Vagina (tissue), 2 donors: ENCODE results near the gene CCNG2. TPM values are rescaled to one million over a fixed set of nuclear protein-coding genes. Genes with fewer than 3 reads are reported as not detected.

ENCODE experiments used
- DNase-seq, 2 donors: peaks; one replicate each; pipeline ENCODE4 v3.0.0-alpha.2; 2017; ENCODE audit errors: extremely low spot score in 2 of 2
- H3K27ac ChIP-seq: fragments of 200-600 bp; sonication (generic); one replicate; pipeline ENCODE4 v1.5.1; 2019
- H3K27me3 ChIP-seq: fragments of 200-600 bp; sonication (generic); one replicate; pipeline ENCODE4 v1.5.1; 2019
- H3K36me3 ChIP-seq, 2 donors: fragments of 200-600 bp; sonication (generic); one replicate each; pipeline ENCODE4 v1.5.1; 2017 to 2019
- H3K4me1 ChIP-seq: fragments of 200-600 bp; sonication (generic); one replicate; pipeline ENCODE4 v1.5.1; 2019
- H3K4me3 ChIP-seq, 2 donors: fragments of 200-600 bp; sonication (generic); 1 replicate in 1 of 2; 2 replicates in 1 of 2; pipeline ENCODE4 v1.5.1; 2016 to 2019
- H3K9me3 ChIP-seq: fragments of 200-600 bp; sonication (generic); one replicate; pipeline ENCODE4 v1.5.1; 2019
- POLR2A ChIP-seq, 2 donors: fragments of 450-650 bp; IDR thresholded peaks; one replicate each; pipeline ENCODE4 v1.6.1; 2017; ENCODE audit warnings: antibody characterized with exemption in 2 of 2, mild to moderate bottlenecking in 2 of 2, moderate library complexity in 2 of 2
- POLR2AphosphoS5 ChIP-seq, 2 donors: sonication (generic); formaldehyde crosslinking; IDR thresholded peaks; one replicate each; pipeline ENCODE4 v1.9.0; 2017; ENCODE audit warnings: antibody characterized with exemption in 2 of 2, mild to moderate bottlenecking in 2 of 2, low read depth in 1 of 2; ENCODE audit not compliant: insufficient read depth in 1 of 2
- intact Hi-C: fragments of 100-400 bp; cut with DNase I; formaldehyde crosslinking; loops from one replicate; pipeline ENCODE4 v1.15.1; 2023
- small RNA-seq: library from RNA; depleted of rRNA; stranded (forward); fragments of <200 nt; gene quantifications from one replicate; pipeline ENCODE3, GENCODE V24; 2016
- total RNA-seq: library from RNA; depleted of rRNA; stranded (reverse); fragments of >200 nt; gene quantifications from one replicate; pipeline ENCODE4 v1.2.3, GENCODE V29; 2016
- TF ChIP-seq, protein P1 (sequence below), 3 experiments: fragments of 450-650 bp in 2 of 3; fragments of 200-600 bp in 1 of 3; sonication (generic) in 1 of 3; IDR thresholded peaks; one replicate each; pipeline ENCODE4 v1.5.1; 2017 to 2019; ENCODE audit warnings: antibody characterized with exemption in 3 of 3, mild to moderate bottlenecking in 2 of 3, moderate library complexity in 2 of 3

Gene CCNG2
- total RNA-seq, 1 donor from 2014 or later, result 31.4 TPM

DNA sequence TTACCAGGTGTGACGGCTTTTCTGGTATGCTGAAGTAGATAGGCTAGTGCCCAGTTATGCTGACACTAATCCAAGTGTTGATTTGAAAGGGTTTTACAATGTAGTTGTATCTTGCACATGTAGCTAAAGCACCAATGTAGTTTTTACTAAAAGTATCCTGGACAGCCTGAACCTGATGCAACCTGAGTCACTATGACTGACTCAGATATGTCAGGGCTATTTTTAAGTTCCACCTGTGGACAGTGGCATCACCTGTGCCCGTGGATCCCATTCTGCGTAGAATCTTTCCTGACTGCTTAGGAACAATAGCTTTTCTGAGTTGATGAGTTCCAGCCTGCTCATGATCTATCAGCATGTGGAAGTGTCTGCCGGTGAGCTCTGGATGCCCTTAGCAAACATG, 58.1 kb downstream of the CCNG2 start:
- Histone ChIP-seq H3K27ac (no peak overlapping the region), H3K9me3 (no peaks in the 10 kb centered on the region), H3K4me3 (no peak overlapping the region), H3K4me1 (no peaks in the 10 kb centered on the region), H3K36me3 (no peaks in the 10 kb centered on the region), H3K27me3 (no peaks in the 10 kb centered on the region)
- no peak for DNase-seq
- no peak for TF ChIP-seq POLR2AphosphoS5 (IDR thresholded peaks at IDR 0.05; ENCODE audit: insufficient read depth in 1 of 2, low read depth in 1 of 2)
- TF ChIP-seq, protein P1, sequence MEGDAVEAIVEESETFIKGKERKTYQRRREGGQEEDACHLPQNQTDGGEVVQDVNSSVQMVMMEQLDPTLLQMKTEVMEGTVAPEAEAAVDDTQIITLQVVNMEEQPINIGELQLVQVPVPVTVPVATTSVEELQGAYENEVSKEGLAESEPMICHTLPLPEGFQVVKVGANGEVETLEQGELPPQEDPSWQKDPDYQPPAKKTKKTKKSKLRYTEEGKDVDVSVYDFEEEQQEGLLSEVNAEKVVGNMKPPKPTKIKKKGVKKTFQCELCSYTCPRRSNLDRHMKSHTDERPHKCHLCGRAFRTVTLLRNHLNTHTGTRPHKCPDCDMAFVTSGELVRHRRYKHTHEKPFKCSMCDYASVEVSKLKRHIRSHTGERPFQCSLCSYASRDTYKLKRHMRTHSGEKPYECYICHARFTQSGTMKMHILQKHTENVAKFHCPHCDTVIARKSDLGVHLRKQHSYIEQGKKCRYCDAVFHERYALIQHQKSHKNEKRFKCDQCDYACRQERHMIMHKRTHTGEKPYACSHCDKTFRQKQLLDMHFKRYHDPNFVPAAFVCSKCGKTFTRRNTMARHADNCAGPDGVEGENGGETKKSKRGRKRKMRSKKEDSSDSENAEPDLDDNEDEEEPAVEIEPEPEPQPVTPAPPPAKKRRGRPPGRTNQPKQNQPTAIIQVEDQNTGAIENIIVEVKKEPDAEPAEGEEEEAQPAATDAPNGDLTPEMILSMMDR (IDR thresholded peaks at IDR 0.05), result no peak
- intact Hi-C loops, result no loop called here

DNA sequence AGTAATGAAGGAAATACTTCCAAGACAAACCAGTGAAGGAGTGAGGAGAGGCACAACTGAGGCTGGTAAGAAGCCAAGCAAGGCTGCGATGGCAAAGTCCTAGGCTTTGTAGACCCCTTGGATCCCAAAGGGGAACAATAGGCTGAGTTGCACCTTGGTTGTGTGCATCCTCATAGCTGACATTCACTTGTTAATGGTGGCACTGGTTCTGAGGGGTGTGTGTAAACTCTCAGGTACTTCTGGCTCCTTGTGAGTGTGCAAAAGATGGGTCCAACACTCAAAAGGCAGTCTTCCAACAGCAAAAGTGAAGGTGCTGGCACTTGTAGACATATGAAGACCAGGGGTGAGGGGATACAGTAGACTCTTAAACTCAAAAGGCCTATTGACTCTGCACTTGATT, 60.5 kb downstream of the CCNG2 start:
- H3K36me3 ChIP-seq, result no peaks in the 10 kb centered on the region
- H3K27ac ChIP-seq, result no peak overlapping the region
- H3K9me3 ChIP-seq, result no peaks in the 10 kb centered on the region
- no peak for TF ChIP-seq POLR2AphosphoS5 (IDR thresholded peaks at IDR 0.05; ENCODE audit: insufficient read depth in 1 of 2, low read depth in 1 of 2)
- TF ChIP-seq, protein P1 (IDR thresholded peaks at IDR 0.05), result no peak
- no peak for TF ChIP-seq POLR2A (IDR thresholded peaks at IDR 0.05)
- no peaks in the 10 kb centered on the region for H3K4me1 ChIP-seq
- no peak for DNase-seq
- no peak overlapping the region for H3K4me3 ChIP-seq
- H3K27me3 ChIP-seq, result no peaks in the 10 kb centered on the region
- intact Hi-C loops, result no loop called here

DNA sequence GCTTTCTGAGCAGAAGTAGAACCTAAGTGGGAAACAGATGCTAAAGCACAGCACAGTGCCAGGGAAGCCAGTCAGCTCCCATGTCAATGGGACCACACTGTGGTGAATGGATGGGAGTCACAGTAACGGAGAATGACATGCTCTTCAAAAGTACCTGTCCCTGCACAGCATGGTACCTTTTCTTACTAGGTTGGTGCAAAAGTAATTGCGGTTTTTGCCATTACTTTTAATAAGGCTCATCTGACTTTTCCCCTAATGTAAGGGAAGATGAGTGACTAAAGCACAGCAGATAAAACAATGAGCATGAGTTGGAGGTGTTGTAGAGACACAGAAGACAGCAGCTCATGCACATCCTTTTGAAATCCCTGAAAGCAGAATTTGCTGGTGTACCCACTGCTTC, 62.3 kb downstream of the CCNG2 start:
- Histone ChIP-seq H3K9me3 (no peaks in the 10 kb centered on the region), H3K27ac (no peak overlapping the region), H3K36me3 (no peaks in the 10 kb centered on the region), H3K4me3 (no peak overlapping the region), H3K27me3 (no peaks in the 10 kb centered on the region), H3K4me1 (no peaks in the 10 kb centered on the region)
- no peak for DNase-seq
- TF ChIP-seq POLR2A (IDR thresholded peaks at IDR 0.05), result no peak
- no peak for TF ChIP-seq POLR2AphosphoS5 (IDR thresholded peaks at IDR 0.05; ENCODE audit: insufficient read depth in 1 of 2, low read depth in 1 of 2)
- TF ChIP-seq, protein P1 (IDR thresholded peaks at IDR 0.05), result no peak
- intact Hi-C loops, result no loop called here

Small RNAs within 50 kb of the gene (small RNA-seq; reads per million reads assigned to genes)
- not detected for gene RNU6-1187P

Other genes with a start within 250 kb of the CCNG2 start
- gene SEPTIN11, start 207.5 kb upstream of the CCNG2 start, total RNA-seq, result 111 TPM
- gene CCNI, start 81.2 kb upstream of the CCNG2 start, total RNA-seq, result 206 TPM